Measurements from ENCODE around the gene PDLIM7. TPM values are rescaled to one million over a fixed set of nuclear protein-coding genes. Genes with fewer than 3 reads are reported as not detected.

PDLIM7 gene
- total and polyA plus RNA-seq, 7 donors: 7.2 to 923 (median 274) TPM

DNA sequence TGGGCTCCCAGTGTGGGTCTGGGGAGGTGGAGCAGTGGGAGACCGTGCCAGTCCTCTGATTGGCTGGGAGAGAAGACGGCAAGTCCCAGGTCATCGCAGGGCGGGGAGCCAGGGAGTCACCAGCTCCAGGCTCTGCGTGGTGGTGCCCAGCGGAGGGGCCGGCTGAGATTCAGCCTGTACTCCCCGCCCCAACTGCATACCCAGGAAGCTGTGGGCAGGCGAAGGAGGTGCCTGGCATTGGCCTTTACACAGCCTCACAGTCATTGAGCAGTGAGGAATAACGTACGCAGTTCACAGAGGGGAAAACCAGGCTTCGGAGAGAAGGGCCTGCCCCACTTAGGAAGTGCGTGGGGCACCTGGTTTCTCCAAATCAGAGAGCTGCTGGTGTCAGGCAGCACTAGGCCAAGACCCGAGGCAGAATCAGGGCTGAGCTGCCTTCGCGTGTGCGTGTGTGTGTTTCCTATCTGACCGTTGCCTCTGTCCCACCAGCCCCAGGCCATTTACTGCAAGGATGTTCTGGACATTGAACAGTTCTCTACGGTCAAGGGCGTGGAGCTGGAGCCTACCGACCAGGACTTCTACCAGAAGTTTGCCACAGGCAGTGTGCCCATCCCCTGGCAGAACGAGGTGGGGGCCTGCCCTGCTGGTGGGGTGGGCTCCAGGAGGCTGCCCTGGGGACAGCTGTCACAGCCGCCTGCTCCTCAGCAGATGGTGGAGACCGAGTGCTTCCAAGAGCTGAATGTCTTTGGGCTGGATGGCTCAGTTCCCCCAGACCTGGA, 57.0 kb downstream of the PDLIM7 start:
- peaks cover 12 to 54% (median 17%) of the 10 kb centered on the region in 4 donors for H3K36me3 ChIP-seq
- intact Hi-C loops (cut with DNase I): no loop called here
- no peak overlapping the region for H3K4me3 ChIP-seq
- no peak for DNase-seq
- WGBS, 2 donors: 89 to 90% methylated on average over 24 of the region's 24 CpGs
- no peaks in the 10 kb centered on the region for H3K27me3 ChIP-seq
- H3K9me3 ChIP-seq: no peaks in the 10 kb centered on the region
- TF ChIP-seq, protein P1, sequence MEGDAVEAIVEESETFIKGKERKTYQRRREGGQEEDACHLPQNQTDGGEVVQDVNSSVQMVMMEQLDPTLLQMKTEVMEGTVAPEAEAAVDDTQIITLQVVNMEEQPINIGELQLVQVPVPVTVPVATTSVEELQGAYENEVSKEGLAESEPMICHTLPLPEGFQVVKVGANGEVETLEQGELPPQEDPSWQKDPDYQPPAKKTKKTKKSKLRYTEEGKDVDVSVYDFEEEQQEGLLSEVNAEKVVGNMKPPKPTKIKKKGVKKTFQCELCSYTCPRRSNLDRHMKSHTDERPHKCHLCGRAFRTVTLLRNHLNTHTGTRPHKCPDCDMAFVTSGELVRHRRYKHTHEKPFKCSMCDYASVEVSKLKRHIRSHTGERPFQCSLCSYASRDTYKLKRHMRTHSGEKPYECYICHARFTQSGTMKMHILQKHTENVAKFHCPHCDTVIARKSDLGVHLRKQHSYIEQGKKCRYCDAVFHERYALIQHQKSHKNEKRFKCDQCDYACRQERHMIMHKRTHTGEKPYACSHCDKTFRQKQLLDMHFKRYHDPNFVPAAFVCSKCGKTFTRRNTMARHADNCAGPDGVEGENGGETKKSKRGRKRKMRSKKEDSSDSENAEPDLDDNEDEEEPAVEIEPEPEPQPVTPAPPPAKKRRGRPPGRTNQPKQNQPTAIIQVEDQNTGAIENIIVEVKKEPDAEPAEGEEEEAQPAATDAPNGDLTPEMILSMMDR (IDR thresholded peaks at IDR 0.05): no peak
- TF ChIP-seq POLR2A (IDR thresholded peaks at IDR 0.05) (no peak), EP300 (IDR thresholded peaks at IDR 0.05) (no peak), POLR2AphosphoS5 (IDR thresholded peaks at IDR 0.05) (no peak)
- no peak overlapping the region for H3K27ac ChIP-seq
- H3K4me1 ChIP-seq: peaks cover 0 to 1% (median 0%) of the 10 kb centered on the region in 4 donors

DNA sequence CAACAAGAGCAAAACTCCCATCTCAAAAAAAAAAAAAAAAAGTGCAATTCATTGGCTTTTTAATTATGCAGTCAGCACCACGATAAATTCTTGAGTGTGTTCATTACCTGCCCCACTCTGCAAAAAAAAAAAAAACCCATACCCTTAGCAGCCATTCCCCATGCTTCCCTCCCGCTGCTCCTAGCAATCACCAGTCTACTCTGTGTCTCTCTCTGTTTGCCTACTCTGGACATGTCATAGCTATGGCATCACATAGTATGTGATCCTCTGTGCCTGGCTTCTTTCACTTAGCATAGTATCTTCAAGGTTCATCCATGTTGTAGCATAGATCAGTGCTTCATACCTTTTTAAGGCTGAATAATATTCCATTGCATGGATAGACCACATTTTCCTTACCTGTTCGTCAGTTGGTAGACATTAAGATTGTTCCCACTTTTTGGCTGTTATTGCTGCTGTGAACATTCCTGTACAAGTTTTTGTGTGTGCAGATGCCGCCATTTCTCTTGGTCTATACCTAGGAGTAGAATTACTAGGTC, 57.8 kb downstream of the PDLIM7 start:
- H3K27ac ChIP-seq: no peak overlapping the region
- H3K4me1 ChIP-seq: no peaks in the 10 kb centered on the region
- H3K27me3 ChIP-seq: no peaks in the 10 kb centered on the region
- intact Hi-C loops (cut with DNase I): no loop called here
- WGBS, 2 donors: 97% methylated on average over 4 of the region's 4 CpGs
- no peak for DNase-seq
- TF ChIP-seq EP300 (IDR thresholded peaks at IDR 0.05) (no peak), POLR2A (IDR thresholded peaks at IDR 0.05) (no peak), POLR2AphosphoS5 (IDR thresholded peaks at IDR 0.05) (no peak)
- TF ChIP-seq, protein P1 (IDR thresholded peaks at IDR 0.05): no peak
- peaks cover 19 to 63% (median 25%) of the 10 kb centered on the region in 4 donors for H3K36me3 ChIP-seq
- no peaks in the 10 kb centered on the region for H3K9me3 ChIP-seq
- no peak overlapping the region for H3K4me3 ChIP-seq

DNA sequence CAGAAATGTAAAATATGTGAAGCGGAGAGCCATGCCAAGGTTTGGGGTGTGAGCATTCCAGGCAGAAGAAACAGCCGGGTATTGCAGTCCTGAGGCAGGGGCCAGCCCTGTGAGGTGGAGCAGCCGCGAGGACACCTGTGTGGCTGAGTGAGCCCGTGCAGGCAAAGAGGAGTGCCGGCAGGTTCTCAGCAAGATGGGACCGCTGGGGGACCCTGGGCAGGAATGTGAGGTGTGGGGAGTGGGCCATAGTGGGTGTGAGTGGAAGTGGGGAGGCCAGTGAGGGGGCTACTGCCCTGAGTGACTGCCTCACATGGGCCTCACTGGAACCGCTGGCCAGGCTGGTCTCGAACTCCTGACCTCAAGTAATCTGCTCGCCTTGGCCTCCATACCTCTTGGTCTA, 58.9 kb downstream of the PDLIM7 start:
- TF ChIP-seq, protein P1 (IDR thresholded peaks at IDR 0.05): no peak
- no peak for TF ChIP-seq EP300 (IDR thresholded peaks at IDR 0.05)
- TF ChIP-seq POLR2A (IDR thresholded peaks at IDR 0.05): no peak
- no peak for TF ChIP-seq POLR2AphosphoS5 (IDR thresholded peaks at IDR 0.05)
- 95 to 96% methylated on average over 10 of the region's 10 CpGs for WGBS, 2 donors
- Histone ChIP-seq H3K36me3 (peaks cover 29 to 74% (median 36%) of the 10 kb centered on the region in 4 donors), H3K27me3 (no peaks in the 10 kb centered on the region), H3K4me3 (no peak overlapping the region), H3K4me1 (no peaks in the 10 kb centered on the region), H3K27ac (no peak overlapping the region), H3K9me3 (no peaks in the 10 kb centered on the region)
- no peak for DNase-seq
- intact Hi-C loops (cut with DNase I): no loop called here

DNA sequence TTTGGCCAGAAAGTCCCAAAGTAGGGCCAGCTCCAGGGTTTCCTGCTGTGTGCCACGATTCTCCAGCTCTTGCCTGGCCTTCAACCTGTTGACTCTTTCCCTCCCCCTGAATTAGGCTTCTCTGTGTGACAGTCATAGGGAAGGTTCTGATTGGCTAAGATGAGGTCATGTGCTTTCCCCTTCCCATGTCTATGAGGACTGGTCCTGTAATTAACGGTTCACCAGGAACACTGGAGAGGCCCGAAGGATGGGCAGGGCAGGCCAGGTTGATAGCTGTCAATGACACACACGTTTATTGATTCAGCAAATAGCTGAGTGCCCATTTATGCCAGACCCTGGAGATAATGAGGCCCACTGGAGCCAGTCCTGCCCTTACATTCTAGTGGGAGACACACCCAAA, 59.8 kb downstream of the PDLIM7 start:
- no peak overlapping the region for H3K4me3 ChIP-seq
- TF ChIP-seq, protein P1 (IDR thresholded peaks at IDR 0.05): no peak
- TF ChIP-seq EP300 (IDR thresholded peaks at IDR 0.05): no peak
- 46 to 78% methylated on average over 4 of the region's 4 CpGs for WGBS, 2 donors
- DNase-seq: no peak
- no peaks in the 10 kb centered on the region for H3K9me3 ChIP-seq
- H3K36me3 ChIP-seq: peaks cover 36 to 80% (median 45%) of the 10 kb centered on the region in 4 donors
- intact Hi-C loops (cut with DNase I): no loop called here
- H3K27ac ChIP-seq: no peak overlapping the region
- no peaks in the 10 kb centered on the region for H3K27me3 ChIP-seq
- peaks cover 0 to 2% (median under 1%) of the 10 kb centered on the region in 4 donors for H3K4me1 ChIP-seq
